ENCODE results near the gene ENHO.

DNA sequence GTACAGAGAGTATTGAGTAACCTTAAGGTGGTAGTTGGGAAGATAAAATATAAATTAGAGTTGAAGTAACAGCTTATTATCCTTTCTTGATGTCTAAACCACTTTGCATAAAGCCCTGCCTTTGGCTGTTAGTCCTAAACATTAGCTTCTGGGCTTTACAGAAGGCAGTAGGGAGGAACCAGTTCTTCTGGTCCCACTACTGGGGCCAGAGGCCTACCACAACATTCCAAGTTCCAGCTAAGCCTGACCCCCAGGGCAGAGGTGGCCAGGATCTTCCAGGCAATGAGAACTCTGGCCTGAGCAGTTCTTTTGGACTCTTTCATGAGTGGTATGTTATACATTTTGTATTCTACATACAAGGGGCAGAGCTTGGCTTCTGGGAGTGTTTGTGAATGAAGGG, 38.1 kb downstream of the ENHO start:
- TF ChIP-seq POLR2A (IDR thresholded peaks at IDR 0.05): no peak
- TF ChIP-seq, protein P1, sequence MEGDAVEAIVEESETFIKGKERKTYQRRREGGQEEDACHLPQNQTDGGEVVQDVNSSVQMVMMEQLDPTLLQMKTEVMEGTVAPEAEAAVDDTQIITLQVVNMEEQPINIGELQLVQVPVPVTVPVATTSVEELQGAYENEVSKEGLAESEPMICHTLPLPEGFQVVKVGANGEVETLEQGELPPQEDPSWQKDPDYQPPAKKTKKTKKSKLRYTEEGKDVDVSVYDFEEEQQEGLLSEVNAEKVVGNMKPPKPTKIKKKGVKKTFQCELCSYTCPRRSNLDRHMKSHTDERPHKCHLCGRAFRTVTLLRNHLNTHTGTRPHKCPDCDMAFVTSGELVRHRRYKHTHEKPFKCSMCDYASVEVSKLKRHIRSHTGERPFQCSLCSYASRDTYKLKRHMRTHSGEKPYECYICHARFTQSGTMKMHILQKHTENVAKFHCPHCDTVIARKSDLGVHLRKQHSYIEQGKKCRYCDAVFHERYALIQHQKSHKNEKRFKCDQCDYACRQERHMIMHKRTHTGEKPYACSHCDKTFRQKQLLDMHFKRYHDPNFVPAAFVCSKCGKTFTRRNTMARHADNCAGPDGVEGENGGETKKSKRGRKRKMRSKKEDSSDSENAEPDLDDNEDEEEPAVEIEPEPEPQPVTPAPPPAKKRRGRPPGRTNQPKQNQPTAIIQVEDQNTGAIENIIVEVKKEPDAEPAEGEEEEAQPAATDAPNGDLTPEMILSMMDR (IDR thresholded peaks at IDR 0.05): no peak
